Left ventricle myocardium inferior (tissue), 1 donor: ENCODE results near the gene PIANP. TPM values are rescaled to one million over a fixed set of nuclear protein-coding genes. Genes with fewer than 3 reads are reported as not detected.

Experiments
- DNase-seq: peaks from one replicate; pipeline ENCODE4 v3.0.0-alpha.2; 2020
- H3K27ac ChIP-seq: fragments of 200-600 bp; replicated peaks from 2 replicates; pipeline ENCODE4 v1.8.0; 2021
- H3K27me3 ChIP-seq: fragments of 200-600 bp; 2 replicates; pipeline ENCODE4 v1.8.0; 2021; ENCODE audit warnings: low read depth
- H3K36me3 ChIP-seq: fragments of 200-600 bp; 2 replicates; pipeline ENCODE4 v1.8.0; 2021
- H3K4me1 ChIP-seq: fragments of 200-600 bp; 2 replicates; pipeline ENCODE4 v1.8.0; 2021
- H3K4me3 ChIP-seq: fragments of 200-600 bp; 2 replicates; pipeline ENCODE4 v1.8.0; 2021; ENCODE audit warnings: mild to moderate bottlenecking, moderate library complexity
- H3K9me3 ChIP-seq: fragments of 200-600 bp; replicated peaks from 2 replicates; pipeline ENCODE4 v1.8.0; 2021
- intact Hi-C: fragments of 100-400 bp; cut with micrococcal nuclease; formaldehyde crosslinking; loops from one replicate; pipeline ENCODE4 v1.11.0; 2022
- total RNA-seq: library from RNA; stranded (reverse); fragmentation: NEBNext Ultra II Directional; extraction: Animal tissue kit (Norgen Biotek cat#: 25700); gene quantifications from one replicate; pipeline ENCODE4 v1.2.1, GENCODE V29; 2021
- TF ChIP-seq, protein P1 (sequence below): fragments of 200-600 bp; IDR thresholded peaks from 2 replicates; pipeline ENCODE4 v1.8.0; 2021; ENCODE audit warnings: antibody characterized with exemption, mild to moderate bottlenecking, borderline replicate concordance
- donor health status: DM: no; HTN: yes; CAD: no; lungs with severe emphysema.

PIANP gene
- total RNA-seq, 1 donor from 2014 or later = 0.41 TPM

DNA sequence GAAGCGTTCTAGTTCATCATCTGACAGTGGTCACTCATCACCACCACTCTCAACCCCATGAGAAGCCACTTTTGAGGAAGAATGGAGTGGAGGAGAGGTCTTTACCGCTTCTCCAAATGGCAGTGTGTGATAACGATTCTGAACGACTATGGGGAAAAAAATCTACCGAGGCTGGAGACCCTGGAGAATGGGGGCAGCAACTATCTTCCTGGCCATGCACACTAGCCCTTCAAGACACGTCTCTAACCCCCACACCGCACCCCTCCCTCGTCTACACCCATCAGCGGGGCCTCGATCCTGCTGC, 38.1 kb downstream of the PIANP start:
- H3K36me3 ChIP-seq = peaks cover 29% of the 10 kb centered on the region
- peaks cover 23% of the 10 kb centered on the region for H3K4me1 ChIP-seq
- no peaks in the 10 kb centered on the region for H3K27me3 ChIP-seq
- intact Hi-C loops = no loop called here
- TF ChIP-seq, protein P1, sequence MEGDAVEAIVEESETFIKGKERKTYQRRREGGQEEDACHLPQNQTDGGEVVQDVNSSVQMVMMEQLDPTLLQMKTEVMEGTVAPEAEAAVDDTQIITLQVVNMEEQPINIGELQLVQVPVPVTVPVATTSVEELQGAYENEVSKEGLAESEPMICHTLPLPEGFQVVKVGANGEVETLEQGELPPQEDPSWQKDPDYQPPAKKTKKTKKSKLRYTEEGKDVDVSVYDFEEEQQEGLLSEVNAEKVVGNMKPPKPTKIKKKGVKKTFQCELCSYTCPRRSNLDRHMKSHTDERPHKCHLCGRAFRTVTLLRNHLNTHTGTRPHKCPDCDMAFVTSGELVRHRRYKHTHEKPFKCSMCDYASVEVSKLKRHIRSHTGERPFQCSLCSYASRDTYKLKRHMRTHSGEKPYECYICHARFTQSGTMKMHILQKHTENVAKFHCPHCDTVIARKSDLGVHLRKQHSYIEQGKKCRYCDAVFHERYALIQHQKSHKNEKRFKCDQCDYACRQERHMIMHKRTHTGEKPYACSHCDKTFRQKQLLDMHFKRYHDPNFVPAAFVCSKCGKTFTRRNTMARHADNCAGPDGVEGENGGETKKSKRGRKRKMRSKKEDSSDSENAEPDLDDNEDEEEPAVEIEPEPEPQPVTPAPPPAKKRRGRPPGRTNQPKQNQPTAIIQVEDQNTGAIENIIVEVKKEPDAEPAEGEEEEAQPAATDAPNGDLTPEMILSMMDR = no peak
- H3K27ac ChIP-seq = peak overlapping the region; percentile 81
- peak overlapping the region; percentile 83 for H3K4me3 ChIP-seq
- DNase-seq = no peak
- H3K9me3 ChIP-seq = no peaks in the 10 kb centered on the region

DNA sequence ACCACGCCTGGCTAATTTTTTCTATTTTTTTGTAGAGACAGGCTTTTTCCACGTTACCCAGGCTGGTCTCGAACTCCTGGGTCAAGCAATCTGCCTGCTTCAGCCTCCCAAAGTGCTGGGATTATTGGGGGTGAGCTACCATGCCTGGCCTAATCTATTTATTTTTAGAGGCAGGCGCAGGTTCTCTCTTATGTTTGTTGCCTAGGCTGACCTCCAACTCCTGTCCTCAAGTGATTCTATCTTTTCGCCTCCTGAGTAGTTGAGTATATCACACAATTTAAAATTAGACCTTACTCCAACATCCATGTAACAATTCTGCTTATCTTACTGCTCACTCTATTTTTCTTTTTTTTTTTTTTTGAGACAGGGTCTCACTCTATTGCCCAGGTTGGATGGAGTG, 46.6 kb downstream of the PIANP start:
- TF ChIP-seq, protein P1 = no peak
- intact Hi-C loops = no loop called here
- H3K27ac ChIP-seq = peak overlapping the region; percentile 81

DNA sequence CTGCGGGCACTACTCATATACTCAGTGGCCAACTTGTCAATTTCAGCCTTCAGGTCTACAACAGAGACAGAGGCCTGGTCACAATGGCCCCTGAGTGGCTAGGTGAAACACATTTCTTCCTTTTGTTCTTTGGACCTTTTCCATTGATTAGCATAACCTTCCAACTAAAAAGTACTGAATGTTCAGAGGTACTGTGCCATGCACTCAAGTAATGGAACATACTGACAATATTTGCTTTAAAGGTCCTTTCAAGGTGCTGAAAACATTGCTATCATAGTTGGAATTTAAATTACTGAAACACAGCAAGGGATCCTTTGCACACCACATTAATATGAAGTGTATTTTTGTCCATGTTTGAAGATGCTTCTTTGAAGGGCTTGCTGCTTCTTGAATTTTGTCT, 47.3 kb downstream of the PIANP start:
- Histone ChIP-seq H3K27ac (peak overlapping the region; percentile 81), H3K9me3 (no peaks in the 10 kb centered on the region), H3K4me1 (peaks cover 21% of the 10 kb centered on the region), H3K27me3 (no peaks in the 10 kb centered on the region), H3K4me3 (no peak overlapping the region), H3K36me3 (peaks cover 84% of the 10 kb centered on the region)
- intact Hi-C loops = no loop called here
- no peak for DNase-seq
- TF ChIP-seq, protein P1 = no peak

More for the DNA sequence above, 46.6 kb downstream of the PIANP start:
- H3K27me3 ChIP-seq = no peaks in the 10 kb centered on the region
- peaks cover 83% of the 10 kb centered on the region for H3K36me3 ChIP-seq
- no peak for DNase-seq
- peaks cover 21% of the 10 kb centered on the region for H3K4me1 ChIP-seq
- H3K4me3 ChIP-seq = no peak overlapping the region
- H3K9me3 ChIP-seq = no peaks in the 10 kb centered on the region

DNA sequence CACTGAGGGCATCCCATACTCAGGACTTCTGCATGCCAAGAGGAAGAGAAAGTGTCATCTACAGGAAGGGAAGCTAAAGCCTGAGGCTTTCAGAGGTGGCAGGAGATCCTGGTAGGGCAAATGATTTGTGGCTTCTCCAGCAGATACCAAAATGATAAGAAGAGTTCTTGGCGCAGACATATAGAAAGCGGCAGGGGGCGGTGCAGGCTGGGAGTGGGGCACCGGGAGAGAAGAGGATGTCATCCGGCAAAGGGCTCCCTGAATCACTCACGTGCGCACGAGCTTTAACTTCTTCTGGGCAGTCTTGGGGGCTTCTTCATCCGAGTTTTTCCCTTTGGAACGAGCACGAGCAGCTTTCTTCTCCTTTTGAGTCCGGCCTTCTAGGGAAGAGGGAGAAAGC, 48.2 kb downstream of the PIANP start:
- no peaks in the 10 kb centered on the region for H3K27me3 ChIP-seq
- peaks cover 27% of the 10 kb centered on the region for H3K4me1 ChIP-seq
- peaks cover 83% of the 10 kb centered on the region for H3K36me3 ChIP-seq
- DNase-seq = no peak
- intact Hi-C loops = no loop called here
- H3K27ac ChIP-seq = peak overlapping the region; percentile 81
- H3K4me3 ChIP-seq = no peak overlapping the region
- TF ChIP-seq, protein P1 = no peak
- no peaks in the 10 kb centered on the region for H3K9me3 ChIP-seq

DNA sequence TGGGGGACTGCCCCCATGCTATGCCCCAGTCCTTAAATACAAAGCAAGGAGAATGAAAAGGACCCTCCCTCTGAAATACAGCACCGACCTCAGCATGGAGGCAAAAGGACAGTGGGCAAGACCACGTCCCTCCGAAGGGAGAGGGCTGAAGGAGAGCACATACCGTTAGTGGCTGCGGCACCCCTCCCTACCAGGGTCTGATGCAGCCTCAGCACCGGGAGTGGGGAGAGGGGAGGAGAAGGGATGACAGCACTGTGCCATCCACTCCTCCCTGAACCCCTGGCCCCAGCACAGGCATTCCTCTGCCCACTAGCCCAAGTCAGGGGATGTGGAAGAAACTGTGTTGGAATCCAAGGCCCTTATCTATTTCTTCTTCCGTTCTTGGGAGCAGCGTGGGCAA, 49.8 kb downstream of the PIANP start:
- peaks cover 67% of the 10 kb centered on the region for H3K36me3 ChIP-seq

More for the DNA sequence above, 49.8 kb downstream of the PIANP start:
- intact Hi-C loops = no loop called here
- H3K27ac ChIP-seq = no peak overlapping the region
- TF ChIP-seq, protein P1 = no peak
- no peaks in the 10 kb centered on the region for H3K9me3 ChIP-seq
- no peak for DNase-seq
- H3K4me3 ChIP-seq = no peak overlapping the region
- no peaks in the 10 kb centered on the region for H3K27me3 ChIP-seq
- peaks cover 36% of the 10 kb centered on the region for H3K4me1 ChIP-seq
